Measurements from ENCODE around the gene MTAP.

The MTAP gene

DNA sequence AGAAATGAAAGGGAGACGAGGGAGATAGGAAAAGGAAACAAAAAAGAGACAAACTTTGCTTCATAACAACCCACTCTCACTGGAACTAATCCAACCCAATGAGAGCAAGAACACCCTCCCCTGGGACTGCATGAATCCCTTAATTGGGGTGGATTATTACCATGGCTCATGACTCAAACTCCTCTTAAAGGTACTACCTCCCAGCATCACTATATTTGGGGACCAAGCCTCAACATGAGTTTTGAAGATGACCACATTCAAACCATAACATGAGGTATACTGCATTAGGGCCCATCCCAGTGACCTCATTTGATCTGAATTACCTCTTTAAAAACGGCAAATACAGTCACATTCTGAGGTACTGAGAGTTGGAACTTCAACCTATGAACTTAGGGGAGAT is 8.0 kb downstream of the MTAP start (continued):
- no peak for TF ChIP-seq ZNF521 (tag by site-specific recombination; IDR thresholded peaks at IDR 0.05)
- TF ChIP-seq RBAK (tag by site-specific recombination; IDR thresholded peaks at IDR 0.05): no peak
- no peak for TF ChIP-seq ZNF146 (tag by site-specific recombination; IDR thresholded peaks at IDR 0.05)
- TF ChIP-seq KLF8 (tag by site-specific recombination; IDR thresholded peaks at IDR 0.05): no peak
- TF ChIP-seq ZNF366 (tag by site-specific recombination; conservative IDR thresholded peaks at IDR 0.05): 0 out of 2 replicates have a peak, but pooled peaks have one; percentile 54
- TF ChIP-seq ZNF133 (tag by site-specific recombination; IDR thresholded peaks at IDR 0.05): no peak
- TF ChIP-seq ZSCAN23 (tag by site-specific recombination; IDR thresholded peaks at IDR 0.05): no peak
- TF ChIP-seq ZNF514 (tag by site-specific recombination; IDR thresholded peaks at IDR 0.05): no peak
- TF ChIP-seq ZNF623 (tag by site-specific recombination; IDR thresholded peaks at IDR 0.05): no peak
- TF ChIP-seq, protein P1, sequence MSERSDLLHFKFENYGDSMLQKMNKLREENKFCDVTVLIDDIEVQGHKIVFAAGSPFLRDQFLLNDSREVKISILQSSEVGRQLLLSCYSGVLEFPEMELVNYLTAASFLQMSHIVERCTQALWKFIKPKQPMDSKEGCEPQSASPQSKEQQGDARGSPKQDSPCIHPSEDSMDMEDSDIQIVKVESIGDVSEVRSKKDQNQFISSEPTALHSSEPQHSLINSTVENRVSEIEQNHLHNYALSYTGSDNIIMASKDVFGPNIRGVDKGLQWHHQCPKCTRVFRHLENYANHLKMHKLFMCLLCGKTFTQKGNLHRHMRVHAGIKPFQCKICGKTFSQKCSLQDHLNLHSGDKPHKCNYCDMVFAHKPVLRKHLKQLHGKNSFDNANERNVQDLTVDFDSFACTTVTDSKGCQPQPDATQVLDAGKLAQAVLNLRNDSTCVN (tag by site-specific recombination; optimal IDR thresholded peaks at IDR 0.05): no peak
- TF ChIP-seq ZNF792 (tag by site-specific recombination; IDR thresholded peaks at IDR 0.05): no peak
- TF ChIP-seq, protein P2, sequence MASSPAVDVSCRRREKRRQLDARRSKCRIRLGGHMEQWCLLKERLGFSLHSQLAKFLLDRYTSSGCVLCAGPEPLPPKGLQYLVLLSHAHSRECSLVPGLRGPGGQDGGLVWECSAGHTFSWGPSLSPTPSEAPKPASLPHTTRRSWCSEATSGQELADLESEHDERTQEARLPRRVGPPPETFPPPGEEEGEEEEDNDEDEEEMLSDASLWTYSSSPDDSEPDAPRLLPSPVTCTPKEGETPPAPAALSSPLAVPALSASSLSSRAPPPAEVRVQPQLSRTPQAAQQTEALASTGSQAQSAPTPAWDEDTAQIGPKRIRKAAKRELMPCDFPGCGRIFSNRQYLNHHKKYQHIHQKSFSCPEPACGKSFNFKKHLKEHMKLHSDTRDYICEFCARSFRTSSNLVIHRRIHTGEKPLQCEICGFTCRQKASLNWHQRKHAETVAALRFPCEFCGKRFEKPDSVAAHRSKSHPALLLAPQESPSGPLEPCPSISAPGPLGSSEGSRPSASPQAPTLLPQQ (tag by site-specific recombination; IDR thresholded peaks at IDR 0.05): peak; percentile 76
- TF ChIP-seq, protein P3, sequence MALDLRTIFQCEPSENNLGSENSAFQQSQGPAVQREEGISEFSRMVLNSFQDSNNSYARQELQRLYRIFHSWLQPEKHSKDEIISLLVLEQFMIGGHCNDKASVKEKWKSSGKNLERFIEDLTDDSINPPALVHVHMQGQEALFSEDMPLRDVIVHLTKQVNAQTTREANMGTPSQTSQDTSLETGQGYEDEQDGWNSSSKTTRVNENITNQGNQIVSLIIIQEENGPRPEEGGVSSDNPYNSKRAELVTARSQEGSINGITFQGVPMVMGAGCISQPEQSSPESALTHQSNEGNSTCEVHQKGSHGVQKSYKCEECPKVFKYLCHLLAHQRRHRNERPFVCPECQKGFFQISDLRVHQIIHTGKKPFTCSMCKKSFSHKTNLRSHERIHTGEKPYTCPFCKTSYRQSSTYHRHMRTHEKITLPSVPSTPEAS (tag by site-specific recombination; IDR thresholded peaks at IDR 0.05): no peak
- TF ChIP-seq ZNF629 (tag by site-specific recombination; IDR thresholded peaks at IDR 0.05): peak; percentile 59
- TF ChIP-seq ZNF157 (tag by site-specific recombination; IDR thresholded peaks at IDR 0.05): no peak
- no peak for TF ChIP-seq ZNF266 (tag by site-specific recombination; IDR thresholded peaks at IDR 0.05; ENCODE audit: low read depth)
- TF ChIP-seq ZNF24 (tag by site-specific recombination; IDR thresholded peaks at IDR 0.05): no peak

- Histone ChIP-seq H3K4me1 (ENCODE audit: control insufficient read depth, insufficient read depth, low read length) (no peaks in the 10 kb centered on the region), H3K9me3 (ENCODE audit: control insufficient read depth, insufficient read depth, low read depth, low read length) (no peaks in the 10 kb centered on the region; the same call in 1 of the 2 replicates), H3K4me3 (ENCODE audit: low read depth, low read length) (no peak overlapping the region), H3K36me3 (ENCODE audit: control insufficient read depth in 2 of 2, insufficient read depth in 1 of 2, low read length in 2 of 2) (peaks cover 7 to 64% of the 10 kb centered on the region in 2 experiments; a peak in 2 of 3 replicates), H3K27ac (ENCODE audit: extremely low read depth, low read depth, low read length) (no peak overlapping the region)
- ChIA-PET CTCF (interaction anchor here (0.5 to 5.5 kb wide), 7 partner anchors 67 to 869 kb away, joined by 3 to 80 read pairs (median 3); no protein-coding TSS in a partner anchor), POLR2A (interaction anchor here (0.7 kb wide), 1 partner anchor 198 kb away, joined by 3 read pairs; the partner anchor contains the start of gene CDKN2B)
- TF ChIP-seq ZXDB (tag by site-specific recombination; IDR thresholded peaks at IDR 0.05) (no peak), ZNF629 (tag by site-specific recombination; IDR thresholded peaks at IDR 0.05) (0 out of 2 replicates have a peak, but pooled peaks have one; percentile 2)
Observed at GRCh38 chr9:21810881-21811280, 8.4 kb downstream of the MTAP start.

- H3K4me1 ChIP-seq (ENCODE audit: control insufficient read depth, insufficient read depth, low read length): no peaks in the 10 kb centered on the region
- CTCF ChIA-PET: interaction anchor here (0.7 to 5.5 kb wide), 29 partner anchors 8 to 640 kb away, joined by 3 to 80 read pairs (median 5); partner anchors contain the start of genes CDKN2A, CDKN2B and CDKN2B-AS1
- no peak overlapping the region for H3K27ac ChIP-seq (ENCODE audit: extremely low read depth, low read depth, low read length)
- TF ChIP-seq ZNF654 (tag by site-specific recombination; IDR thresholded peaks at IDR 0.05; ENCODE audit: low read depth): no peak
- peak; percentile 59; the same call in 1 of the 2 replicates for TF ChIP-seq YY2 (tag by site-specific recombination; IDR thresholded peaks at IDR 0.05)
- no peak for TF ChIP-seq ZNF19 (tag by site-specific recombination; IDR thresholded peaks at IDR 0.05; ENCODE audit: low read depth)
- no peak for TF ChIP-seq ZNF335 (tag by site-specific recombination; conservative IDR thresholded peaks at IDR 0.05)
- TF ChIP-seq ZNF670 (tag by site-specific recombination; IDR thresholded peaks at IDR 0.05; ENCODE audit: low read depth): no peak
- POLR2A ChIA-PET: interaction anchor here (0.7 to 3.7 kb wide), 4 partner anchors 9 to 427 kb away, joined by 3 to 23 read pairs (median 4); partner anchors contain the start of genes CDKN2B and MTAP
- peaks cover 7 to 70% of the 10 kb centered on the region in 2 experiments; a peak in 2 of 3 replicates for H3K36me3 ChIP-seq (ENCODE audit: control insufficient read depth in 2 of 2, insufficient read depth in 1 of 2, low read length in 2 of 2)
- H3K4me3 ChIP-seq (ENCODE audit: low read depth, low read length): no peak overlapping the region
- H3K9me3 ChIP-seq (ENCODE audit: control insufficient read depth, insufficient read depth, low read depth, low read length): no peaks in the 10 kb centered on the region; the same call in 1 of the 2 replicates
Observed at GRCh38 chr9:21811914-21812313, 9.5 kb downstream of the MTAP start.
